Upper lobe of left lung (tissue), 6 donors: Measurements from ENCODE around the gene EPHA4. TPM values are rescaled to one million over a fixed set of nuclear protein-coding genes. Genes with fewer than 3 reads are reported as not detected.
A peak's percentile ranks its signal among the peaks of the same experiment; 100 is the strongest.

Source experiments
- ATAC-seq, 2 donors: fragments of 200-7000 bp; cut with Tn5 transposase; one replicate each; pipeline ENCODE4 v1.9.1; 2022; ENCODE audit warnings: mild to moderate bottlenecking in 2 of 2, moderate library complexity in 2 of 2; ENCODE audit not compliant: low FRiP score in 2 of 2
- DNase-seq, 2 donors: peaks; one replicate each; pipeline ENCODE4 v3.0.0-alpha.2; 2019 to 2020
- H3K27ac ChIP-seq, 4 donors: fragments of 200-600 bp; sonication (generic); one replicate each; pipeline ENCODE4 v1.5.1; 2016 to 2019
- H3K27me3 ChIP-seq, 4 donors: fragments of 200-600 bp; sonication (generic); one replicate each; pipeline ENCODE4 v1.5.1; 2017 to 2019
- H3K36me3 ChIP-seq, 4 donors: fragments of 200-600 bp; sonication (generic); one replicate each; pipeline ENCODE4 v1.5.1; 2016 to 2019
- H3K4me1 ChIP-seq, 4 donors: fragments of 200-600 bp; sonication (generic); one replicate each; pipeline ENCODE4 v1.5.1; 2018 to 2019
- H3K4me3 ChIP-seq, 4 donors: fragments of 200-600 bp; sonication (generic); one replicate each; pipeline ENCODE4 v1.5.1; 2017 to 2019; ENCODE audit warnings: mild to moderate bottlenecking in 2 of 4, moderate library complexity in 1 of 4
- H3K9me3 ChIP-seq, 4 donors: fragments of 200-600 bp; sonication (generic); one replicate each; pipeline ENCODE4 v1.5.1; 2018 to 2019
- CTCF ChIP-seq, 6 experiments: fragments of 450-650 bp in 4 of 6; fragments of 200-600 bp in 2 of 6; sonication (generic) in 2 of 6; IDR thresholded peaks; one replicate each; pipeline ENCODE4 v1.5.1; 2016 to 2019; ENCODE audit warnings: antibody characterized with exemption in 6 of 6
- EP300 ChIP-seq, 4 donors: sonication (generic); formaldehyde crosslinking; IDR thresholded peaks; one replicate each; pipeline ENCODE4 v1.5.1; 2017; ENCODE audit warnings: antibody characterized with exemption in 4 of 4, control low read depth in 2 of 4
- POLR2A ChIP-seq, 4 donors: fragments of 450-650 bp; IDR thresholded peaks; one replicate each; pipeline ENCODE4 v1.5.1; 2016 to 2017; ENCODE audit warnings: antibody characterized with exemption in 4 of 4, mild to moderate bottlenecking in 2 of 4
- POLR2AphosphoS5 ChIP-seq, 2 donors: sonication (generic); formaldehyde crosslinking; IDR thresholded peaks; one replicate each; pipeline ENCODE4 v1.5.1; 2017; ENCODE audit warnings: antibody characterized with exemption in 2 of 2
- WGBS, 2 donors: methylation state at CpG; one replicate each; pipeline ENCODE4 v1.1.5; 2017 to 2018; 5-methylcytosine and 5-hydroxymethylcytosine counted together
- total RNA-seq, 6 donors: library from RNA; depleted of rRNA in 4 of 6; stranded (reverse); fragments of >200 nt in 4 of 6; gene quantifications; one replicate each; pipeline versions ENCODE4 v1.1.0 to v1.2.1, GENCODE V29; 2016 to 2021
- donor health status: DM: no; HTN: no; CAD: no; lungs with moderate emphysema.
- donor health status: DM: no; HTN: yes; CAD: no; lungs with severe emphysema.

The EPHA4 gene
- total RNA-seq, 6 donors from 2014 or later: 9.5 to 33.5 (median 22.3) TPM

GRCh38 chr2:221429741-221430491 lies 142.2 kb downstream of the EPHA4 start:
- TF ChIP-seq POLR2A (IDR thresholded peaks at IDR 0.05): no peak
- TF ChIP-seq POLR2AphosphoS5 (IDR thresholded peaks at IDR 0.05): no peak
- no peak for TF ChIP-seq CTCF (IDR thresholded peaks at IDR 0.05)
- no peak for TF ChIP-seq EP300 (IDR thresholded peaks at IDR 0.05)
- no peak overlapping the region for H3K27ac ChIP-seq
- H3K27me3 ChIP-seq: no peaks in the 10 kb centered on the region
- WGBS, 2 donors: 93 to 94% methylated on average over 7 of the region's 7 CpGs
- ATAC-seq (no peak), DNase-seq (peak in 1 of 2 donors; percentile 17)
- H3K4me3 ChIP-seq: no peak overlapping the region
- no peaks in the 10 kb centered on the region for H3K9me3 ChIP-seq
- peaks cover 0 to 11% (median 0%) of the 10 kb centered on the region in 4 donors for H3K36me3 ChIP-seq
- H3K4me1 ChIP-seq: no peaks in the 10 kb centered on the region

- no peak for TF ChIP-seq CTCF (IDR thresholded peaks at IDR 0.05)
- TF ChIP-seq POLR2A (IDR thresholded peaks at IDR 0.05): no peak
- TF ChIP-seq POLR2AphosphoS5 (IDR thresholded peaks at IDR 0.05): no peak
- TF ChIP-seq EP300 (IDR thresholded peaks at IDR 0.05): no peak
- no peak for DNase-seq
- H3K36me3 ChIP-seq: peaks cover 0 to 11% (median 1%) of the 10 kb centered on the region in 4 donors
- no peak overlapping the region for H3K4me3 ChIP-seq
- WGBS, 2 donors: 93 to 97% methylated on average over 2 of the region's 2 CpGs
- no peaks in the 10 kb centered on the region for H3K27me3 ChIP-seq
- H3K4me1 ChIP-seq: no peaks in the 10 kb centered on the region
- H3K9me3 ChIP-seq: no peaks in the 10 kb centered on the region
- no peak for ATAC-seq
- no peak overlapping the region for H3K27ac ChIP-seq
Observed at GRCh38 chr2:221428896-221429295, 143.2 kb downstream of the EPHA4 start.

- H3K27me3 ChIP-seq: no peaks in the 10 kb centered on the region
- TF ChIP-seq CTCF (IDR thresholded peaks at IDR 0.05): no peak
- TF ChIP-seq EP300 (IDR thresholded peaks at IDR 0.05): no peak
- no peak for TF ChIP-seq POLR2A (IDR thresholded peaks at IDR 0.05)
- no peak for TF ChIP-seq POLR2AphosphoS5 (IDR thresholded peaks at IDR 0.05)
- peaks cover 0 to 6% (median 1%) of the 10 kb centered on the region in 4 donors for H3K36me3 ChIP-seq
- H3K4me3 ChIP-seq: no peak overlapping the region
- H3K9me3 ChIP-seq: no peaks in the 10 kb centered on the region
- ATAC-seq (no peak), DNase-seq (no peak)
- WGBS, 2 donors: 85% methylated on average over 6 of the region's 6 CpGs
- no peak overlapping the region for H3K27ac ChIP-seq
- H3K4me1 ChIP-seq: no peaks in the 10 kb centered on the region
Observed at GRCh38 chr2:221426929-221427328, 145.2 kb downstream of the EPHA4 start.

GRCh38 chr2:221425891-221426290 lies 146.2 kb downstream of the EPHA4 start:
- 93 to 94% methylated on average over 8 of the region's 8 CpGs for WGBS, 2 donors
- no peaks in the 10 kb centered on the region for H3K4me1 ChIP-seq

More at GRCh38 chr2:221425891-221426290, 146.2 kb downstream of the EPHA4 start:
- Histone ChIP-seq H3K27ac (no peak overlapping the region), H3K9me3 (no peaks in the 10 kb centered on the region), H3K27me3 (no peaks in the 10 kb centered on the region), H3K36me3 (peaks cover 0 to 6% (median 1%) of the 10 kb centered on the region in 4 donors), H3K4me3 (no peak overlapping the region)
- no peak for TF ChIP-seq CTCF (IDR thresholded peaks at IDR 0.05)
- no peak for TF ChIP-seq POLR2AphosphoS5 (IDR thresholded peaks at IDR 0.05)
- TF ChIP-seq EP300 (IDR thresholded peaks at IDR 0.05): no peak
- no peak for TF ChIP-seq POLR2A (IDR thresholded peaks at IDR 0.05)
- ATAC-seq: no peak
- DNase-seq: no peak
